Natural killer cell (primary cell): Measurements from ENCODE around the gene DSN1. TPM values are rescaled to one million over a fixed set of nuclear protein-coding genes. Genes with fewer than 3 reads are reported as not detected.

Source experiments
- ATAC-seq, 3 donors: fragments of 150-1000 bp in 2 of 3; fragments of 200-7000 bp in 1 of 3; cut with Tn5 transposase; 1 replicate in 1 of 3; 2 replicates in 2 of 3; pipeline ENCODE4 v1.10.0; 2021; ENCODE audit warnings: mild to moderate bottlenecking in 2 of 3, moderate library complexity in 2 of 3
- DNase-seq, 2 donors: peaks; one replicate each; pipeline versions ENCODE4 v3.0.0 to v3.0.0-alpha.2; 2013 to 2021; ENCODE audit warnings: mixed read lengths in 1 of 2
- H3K27ac ChIP-seq: one replicate; pipeline ENCODE4 v1.5.1; 2013; ENCODE audit warnings: mild to moderate bottlenecking, low read length
- H3K27me3 ChIP-seq: one replicate; pipeline ENCODE4 v1.6.1; 2013; ENCODE audit warnings: low read length; ENCODE audit not compliant: control insufficient read depth, insufficient read depth
- H3K36me3 ChIP-seq: one replicate; pipeline ENCODE4 v1.6.1; 2013; ENCODE audit warnings: low read length; ENCODE audit not compliant: control insufficient read depth, insufficient read depth
- H3K4me1 ChIP-seq: one replicate; pipeline ENCODE4 v1.6.1; 2013; ENCODE audit warnings: low read length; ENCODE audit not compliant: control insufficient read depth, insufficient read depth
- H3K4me3 ChIP-seq: one replicate; pipeline ENCODE4 v1.5.1; 2013; ENCODE audit warnings: low read length
- H3K9me3 ChIP-seq: one replicate; pipeline ENCODE4 v1.6.1; 2013; ENCODE audit warnings: low read length; ENCODE audit not compliant: control insufficient read depth, insufficient read depth
- H3K27ac Mint-ChIP-seq, 2 donors: one replicate each; pipeline ENCODE4 v1.8.0; 2022; ENCODE audit warnings: mild to moderate bottlenecking in 2 of 2, mixed read lengths in 2 of 2, moderate library complexity in 1 of 2
- H3K27me3 Mint-ChIP-seq, 2 donors: one replicate each; pipeline ENCODE4 v1.8.0; 2022; ENCODE audit warnings: low read depth in 2 of 2, mixed read lengths in 2 of 2
- H3K36me3 Mint-ChIP-seq: one replicate; pipeline ENCODE4 v1.8.0; 2022; ENCODE audit warnings: mixed read lengths
- H3K4me1 Mint-ChIP-seq, 2 donors: one replicate each; pipeline ENCODE4 v1.8.0; 2022; ENCODE audit warnings: mixed read lengths in 2 of 2
- H3K4me3 Mint-ChIP-seq: one replicate; pipeline ENCODE4 v1.8.0; 2022; ENCODE audit warnings: mild to moderate bottlenecking, moderate library complexity, mixed read lengths
- H3K9me3 Mint-ChIP-seq, 2 donors: one replicate each; pipeline ENCODE4 v1.8.0; 2022; ENCODE audit warnings: mixed read lengths in 2 of 2
- CTCF ChIP-seq: fragments of 200-600 bp; IDR thresholded peaks from one replicate; pipeline ENCODE4 v1.8.0; 2022; ENCODE audit warnings: antibody characterized with exemption
- WGBS: methylation state at CpG from one replicate; pipeline ENCODE4 v1.1.7; 2013; ENCODE audit warnings: missing lambda C conversion rate; ENCODE audit not compliant: insufficient coverage; 5-methylcytosine and 5-hydroxymethylcytosine counted together
- intact Hi-C: fragments of 100-400 bp; cut with micrococcal nuclease; formaldehyde crosslinking; loops from one replicate; pipeline ENCODE4 v1.14.2; 2022
- total RNA-seq, 4 donors: library from RNA; stranded (reverse); fragments of 120-200 nt in 1 of 4; gene quantifications; one replicate each; pipeline versions ENCODE4 v1.2.3 to v1.2.4, GENCODE V29; 2013 to 2022

DSN1 gene
- total RNA-seq, 3 donors from 2014 or later (not counting 1 experiment from before 2014, with no cell fraction given) = 15.8 to 19.1 (median 15.8) TPM

GRCh38 chr20:36754656-36755222, 18.8 kb downstream of the DSN1 start:
- no peaks in the 10 kb centered on the region for H3K9me3 ChIP-seq
- Mint-ChIP-seq H3K9me3 (no peaks in the 10 kb centered on the region), H3K4me1 (peaks cover 6% of the 10 kb centered on the region in 2 donors), H3K36me3 (no peaks in the 10 kb centered on the region), H3K27ac (no peak overlapping the region), H3K27me3 (no peaks in the 10 kb centered on the region), H3K4me3 (no peak overlapping the region)
- DNase-seq (peak in 1 of 2 donors; percentile 77), ATAC-seq (peak; percentile 77 to 92 (median 84))
- WGBS = 34% methylated on average over 2 of the region's 2 CpGs
- TF ChIP-seq CTCF = peak; percentile 67
- no peaks in the 10 kb centered on the region for H3K27me3 ChIP-seq
- H3K4me1 ChIP-seq = peaks cover 9% of the 10 kb centered on the region
- intact Hi-C loops = loop anchor here (1.0 kb wide), 2 partner anchors 142 to 198 kb away; no protein-coding TSS in a partner anchor
- peaks cover 13% of the 10 kb centered on the region for H3K36me3 ChIP-seq
- no peak overlapping the region for H3K4me3 ChIP-seq
- H3K27ac ChIP-seq = no peak overlapping the region

- no peaks in the 10 kb centered on the region for H3K9me3 Mint-ChIP-seq
- intact Hi-C loops = no loop called here
- peaks cover 8% of the 10 kb centered on the region for H3K4me1 ChIP-seq
- no peak overlapping the region for H3K4me3 Mint-ChIP-seq
- H3K36me3 ChIP-seq = peaks cover 12% of the 10 kb centered on the region
- peaks cover 3 to 4% of the 10 kb centered on the region in 2 donors for H3K4me1 Mint-ChIP-seq
- no peaks in the 10 kb centered on the region for H3K27me3 Mint-ChIP-seq
- DNase-seq (no peak), ATAC-seq (no peak)
- WGBS = 97% methylated on average over 5 of the region's 5 CpGs
- H3K9me3 ChIP-seq = no peaks in the 10 kb centered on the region
- TF ChIP-seq CTCF = no peak
- H3K36me3 Mint-ChIP-seq = no peaks in the 10 kb centered on the region
- H3K4me3 ChIP-seq = no peak overlapping the region
- H3K27ac Mint-ChIP-seq = no peak overlapping the region
- no peak overlapping the region for H3K27ac ChIP-seq
- H3K27me3 ChIP-seq = no peaks in the 10 kb centered on the region
Observed at GRCh38 chr20:36752582-36752981, 21.0 kb downstream of the DSN1 start.

GRCh38 chr20:36745927-36746659, 27.5 kb downstream of the DSN1 start, which contains the start of gene NDRG3:
Gene NDRG3, minus strand, starts transcription at chr20:36746090. Its CDS starts 24,355 bp downstream, at chr20:36721735.
- Mint-ChIP-seq H3K4me1 (peaks cover 28 to 35% of the 10 kb centered on the region in 2 donors), H3K27ac (peak within 1 kb of the TSS; percentile 78 to 86), H3K9me3 (no peaks in the 10 kb centered on the region), H3K27me3 (no peaks in the 10 kb centered on the region), H3K36me3 (no peaks in the 10 kb centered on the region), H3K4me3 (peak within 1 kb of the TSS; percentile 95)
- WGBS = 4% methylated on average over 63 of the region's 63 CpGs
- no peaks in the 10 kb centered on the region for H3K27me3 ChIP-seq
- peak within 1 kb of the TSS; percentile 64 for H3K27ac ChIP-seq
- no peaks in the 10 kb centered on the region for H3K9me3 ChIP-seq
- H3K36me3 ChIP-seq = no peaks in the 10 kb centered on the region
- H3K4me3 ChIP-seq = peak within 1 kb of the TSS; percentile 86
- ATAC-seq (peak; percentile 98 to 100 (median 99)), DNase-seq (peak; percentile 83 to 97)
- H3K4me1 ChIP-seq = peaks cover 17% of the 10 kb centered on the region
- peak; percentile 15 for TF ChIP-seq CTCF
- intact Hi-C loops = loop anchor here (1.0 kb wide), 1 partner anchor 27 kb away; the partner anchor contains the start of gene DSN1
